NCI-H524 treated with DMSO at 0.1 percent for 48 hours (cell line): Measurements from ENCODE around the gene ZC3H18.

Source experiments
- DNase-seq: peaks from one replicate; lab custom pipeline; 2025; lab: John Stamatoyannopoulos, UW

ZC3H18 gene

GRCh38 chr16:88640498-88641247 lies 70.5 kb downstream of the ZC3H18 start:
- no peak for DNase-seq

- DNase-seq, result no peak
Observed at GRCh38 chr16:88642881-88643643, 72.9 kb downstream of the ZC3H18 start.

- DNase-seq, result no peak
Observed at GRCh38 chr16:88643644-88643932, 73.4 kb downstream of the ZC3H18 start.

- no peak for DNase-seq
Observed at GRCh38 chr16:88645455-88645854, 75.3 kb downstream of the ZC3H18 start.

- no peak for DNase-seq
Observed at GRCh38 chr16:88645941-88646340, 75.7 kb downstream of the ZC3H18 start.

GRCh38 chr16:88646345-88647034 lies 76.3 kb downstream of the ZC3H18 start:
- DNase-seq, result no peak

- DNase-seq, result no peak
Observed at GRCh38 chr16:88647178-88648070, 77.2 kb downstream of the ZC3H18 start.

GRCh38 chr16:88649195-88649923 lies 79.2 kb downstream of the ZC3H18 start:
- peak; percentile 41 for DNase-seq

- DNase-seq, result no peak
Observed at GRCh38 chr16:88649924-88650748, 79.9 kb downstream of the ZC3H18 start.

- no peak for DNase-seq
Observed at GRCh38 chr16:88650749-88651275, 80.6 kb downstream of the ZC3H18 start, which contains the start of gene CYBA. TSS of gene CYBA (minus strand) at chr16:88651053. CDS start at chr16:88651013, 40 bp downstream.

- DNase-seq, result no peak
Observed at GRCh38 chr16:88651276-88651988, 81.2 kb downstream of the ZC3H18 start.

GRCh38 chr16:88651989-88652761 lies 82.0 kb downstream of the ZC3H18 start:
- DNase-seq, result no peak

- DNase-seq, result no peak
Observed at GRCh38 chr16:88652762-88653063, 82.5 kb downstream of the ZC3H18 start.

- no peak for DNase-seq
Observed at GRCh38 chr16:88653101-88653500, 82.9 kb downstream of the ZC3H18 start.

- no peak for DNase-seq
Observed at GRCh38 chr16:88653596-88654362, 83.6 kb downstream of the ZC3H18 start.

GRCh38 chr16:88654363-88655052 lies 84.3 kb downstream of the ZC3H18 start:
- no peak for DNase-seq

- DNase-seq, result no peak
Observed at GRCh38 chr16:88655053-88655732, 85.0 kb downstream of the ZC3H18 start.
